NCI-H2171 (cell line): ENCODE measurements around the gene RABL2B.

Source experiments
- DNase-seq: peaks from one replicate; lab custom pipeline; 2025; lab: John Stamatoyannopoulos, UW

Gene RABL2B

GRCh38 chr22:50722048-50722701, 61.3 kb downstream of the RABL2B start:
- DNase-seq = no peak

GRCh38 chr22:50721257-50721844, 62.1 kb downstream of the RABL2B start:
- DNase-seq = no peak

- no peak for DNase-seq
Measured at GRCh38 chr22:50720301-50721256, 62.9 kb downstream of the RABL2B start.

- no peak for DNase-seq
Measured at GRCh38 chr22:50719814-50720300, 63.6 kb downstream of the RABL2B start.

GRCh38 chr22:50718352-50718709, 65.1 kb downstream of the RABL2B start:
- DNase-seq = no peak

GRCh38 chr22:50717709-50718351, 65.6 kb downstream of the RABL2B start:
- no peak for DNase-seq
